ENCODE data around the gene ANKRD36.
"Not testable (repeated sequence)": the region's sequence is repeated elsewhere in the genome, so short reads cannot be mapped to it uniquely, and the experiment has no call there.

Gene ANKRD36

DNA sequence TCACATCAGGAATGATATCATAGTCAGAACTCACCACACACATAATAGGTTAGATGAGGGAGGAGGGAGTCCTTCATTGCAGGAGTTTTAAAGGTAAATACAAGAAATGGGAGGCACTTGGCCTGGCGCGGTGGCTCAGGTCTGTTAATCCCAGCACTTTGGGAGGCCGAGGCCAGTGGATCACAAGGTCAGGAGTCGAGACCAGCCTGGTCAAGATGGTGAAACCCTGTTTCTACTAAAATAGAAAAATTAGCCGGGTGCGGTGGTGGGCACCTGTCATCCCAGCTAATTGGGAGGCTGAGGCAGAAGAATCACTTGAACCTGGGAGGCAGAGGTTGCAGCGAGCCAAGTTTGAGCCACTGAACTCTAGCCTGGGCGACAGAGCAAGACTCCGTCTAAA, 1.7 kb upstream of the ANKRD36 start:
- intact Hi-C loops (cut with DNase I), result loop anchor here (5.0 kb wide), 3 partner anchors 99 to 254 kb away; partner anchors contain the start of gene ANKRD39

DNA sequence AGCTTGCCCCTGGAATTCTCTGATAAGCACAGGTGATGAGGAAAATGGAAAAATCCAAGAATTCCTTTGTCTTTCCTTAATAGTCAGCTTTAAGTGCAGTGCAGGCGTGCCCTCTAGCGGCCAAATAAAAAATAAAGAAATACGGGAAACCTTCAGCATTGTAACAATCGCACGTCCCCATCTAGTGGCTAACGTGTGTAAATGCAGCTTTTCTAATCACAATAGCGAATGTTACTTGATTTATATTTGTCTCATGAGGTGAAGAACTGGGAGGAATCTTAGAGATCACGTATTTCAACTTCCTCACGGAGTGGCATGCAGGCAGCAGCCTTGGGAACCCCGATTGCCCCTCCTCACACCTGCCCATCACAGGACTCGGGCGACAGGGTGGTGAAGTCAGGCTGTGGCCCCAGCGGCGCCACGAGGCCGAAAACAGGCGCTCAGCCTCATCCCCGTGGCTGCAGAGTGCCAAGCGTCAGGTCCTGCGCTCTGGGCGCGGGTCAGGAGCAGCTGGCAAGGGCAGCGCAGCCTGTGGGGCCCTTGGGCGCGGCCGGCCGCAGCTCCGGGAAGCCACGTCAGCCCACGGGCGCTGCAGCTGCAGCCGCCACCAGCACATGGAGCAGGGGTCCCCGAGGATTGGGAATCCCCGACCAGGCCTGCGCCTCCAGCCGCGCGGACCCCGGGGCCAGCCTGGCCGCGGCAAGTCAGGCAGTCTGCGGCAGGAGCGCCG, 468 bp upstream of the ANKRD36 start:
- peak in 8 of 10 donors; percentile 36 to 87 (median 65) for DNase-seq
- intact Hi-C loops (cut with DNase I), result loop anchor here (5.0 kb wide), 3 partner anchors 100 to 255 kb away; partner anchors contain the start of gene ANKRD39

More for the DNA sequence above, 1.7 kb upstream of the ANKRD36 start:
- peak in 3 of 10 donors; percentile 40 to 75 (median 57) for DNase-seq

- peak in 2 of 10 donors; percentile 58 to 76 for DNase-seq
- intact Hi-C loops (cut with DNase I), result loop anchor here (5.0 kb wide), 3 partner anchors 102 to 257 kb away; partner anchors contain the start of gene ANKRD39
Observed at GRCh38 chr2:97113882-97114255, 916 bp downstream of the ANKRD36 start.

- intact Hi-C loops (cut with DNase I); DNase-seq: not testable (repeated sequence)
Observed at GRCh38 chr2:97129090-97129489, 16.1 kb downstream of the ANKRD36 start.

- DNase-seq; intact Hi-C loops (cut with DNase I): not testable (repeated sequence)
Observed at GRCh38 chr2:97144016-97144415, 31.1 kb downstream of the ANKRD36 start.

- DNase-seq; intact Hi-C loops (cut with DNase I): not testable (repeated sequence)
Observed at GRCh38 chr2:97166548-97166947, 53.6 kb downstream of the ANKRD36 start.

DNA sequence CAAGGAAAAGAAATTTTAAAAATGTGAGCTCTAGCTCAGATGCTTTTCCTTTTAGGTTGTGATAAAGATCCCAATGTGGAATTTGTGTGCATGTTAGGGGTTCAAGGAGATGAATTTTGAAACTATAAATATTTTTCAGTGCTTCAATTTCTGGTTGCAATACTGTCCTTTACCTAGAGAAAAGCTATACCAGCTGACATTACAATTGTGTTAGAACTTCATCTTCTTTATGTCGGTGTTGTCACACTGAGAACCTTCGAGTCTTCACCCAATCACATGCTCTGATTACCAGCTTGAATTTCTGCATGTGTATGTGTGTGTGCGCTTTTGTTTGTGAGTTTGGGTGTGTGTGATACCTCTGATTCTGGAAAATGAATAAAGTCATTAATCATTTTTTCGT, 55.0 kb downstream of the ANKRD36 start:
- DNase-seq; intact Hi-C loops (cut with DNase I): not testable (repeated sequence)

GRCh38 chr2:97168583-97168982, 55.6 kb downstream of the ANKRD36 start:
- DNase-seq; intact Hi-C loops (cut with DNase I): not testable (repeated sequence)

- DNase-seq; intact Hi-C loops (cut with DNase I): not testable (repeated sequence)
Observed at GRCh38 chr2:97180391-97180790, 67.4 kb downstream of the ANKRD36 start.

DNA sequence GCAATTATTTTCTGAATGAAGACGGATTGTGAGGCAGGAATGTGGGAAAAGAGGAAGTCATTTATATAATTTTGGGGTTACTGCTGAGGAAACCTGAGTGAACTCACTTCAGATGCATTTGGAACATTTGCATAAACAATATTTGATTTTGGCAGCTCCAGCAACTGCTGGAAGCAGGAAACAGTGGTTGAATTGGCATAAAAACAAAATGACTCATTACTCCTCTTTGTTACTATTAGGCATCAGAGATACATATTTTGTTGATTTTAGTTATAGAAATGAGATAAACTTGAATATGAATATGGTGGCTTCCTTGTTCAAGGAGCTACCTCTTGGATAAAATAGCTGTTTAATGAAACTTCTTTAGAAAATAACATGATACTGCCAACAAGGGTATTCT, 82.4 kb downstream of the ANKRD36 start:
- intact Hi-C loops (cut with DNase I), result not testable (repeated sequence)

GRCh38 chr2:97197251-97197650, 84.3 kb downstream of the ANKRD36 start:
- intact Hi-C loops (cut with DNase I); DNase-seq: not testable (repeated sequence)

More for the DNA sequence above, 82.4 kb downstream of the ANKRD36 start:
- not testable (repeated sequence) for DNase-seq

DNA sequence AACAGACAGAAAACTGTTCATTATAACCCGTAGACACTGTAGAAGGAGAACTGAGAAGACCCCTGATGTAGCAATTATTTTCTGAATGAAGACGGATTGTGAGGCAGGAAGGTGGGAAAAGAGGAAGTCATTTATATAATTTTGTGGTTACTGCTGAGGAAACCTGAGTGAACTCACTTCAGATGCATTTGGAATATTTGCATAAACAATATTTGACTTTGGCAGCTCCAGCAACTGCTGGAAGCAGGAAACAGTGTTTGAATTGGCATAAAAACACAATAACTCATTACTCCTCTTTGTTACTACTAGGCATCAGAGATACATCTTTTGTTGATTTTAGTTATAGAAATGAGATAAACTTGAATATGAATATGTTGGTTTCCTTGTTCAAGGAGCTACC, 87.9 kb downstream of the ANKRD36 start:
- intact Hi-C loops (cut with DNase I); DNase-seq: not testable (repeated sequence)

DNA sequence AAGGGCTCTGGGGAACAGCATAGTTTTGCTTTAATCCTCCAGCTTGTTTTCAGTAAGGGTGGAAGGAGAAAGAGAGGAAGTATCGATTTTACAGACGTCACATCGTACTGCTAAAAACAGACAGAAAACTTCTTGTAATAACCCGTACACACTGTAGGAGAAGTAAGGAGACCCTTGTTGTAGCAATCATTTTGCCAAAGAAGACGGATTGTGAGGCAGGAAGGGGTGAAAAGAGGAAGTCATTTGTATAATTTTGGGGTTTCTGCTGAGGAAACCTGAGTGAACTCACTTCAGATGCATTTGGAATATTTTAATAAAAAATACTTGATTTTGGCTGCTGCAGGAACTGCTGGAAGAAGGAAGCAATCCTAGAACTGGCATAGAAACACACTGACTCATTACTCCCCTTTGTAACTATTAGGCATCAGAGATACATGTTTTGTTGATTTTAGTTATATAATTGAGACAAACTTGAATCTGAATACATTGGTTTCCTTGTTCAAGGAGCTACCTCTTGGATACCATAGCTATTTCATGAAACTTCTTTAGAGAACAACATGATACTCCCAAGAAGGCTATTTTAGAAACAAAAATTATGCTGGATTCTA, 89.8 kb downstream of the ANKRD36 start:
- intact Hi-C loops (cut with DNase I); DNase-seq: not testable (repeated sequence)

- intact Hi-C loops (cut with DNase I), result no loop called here
- DNase-seq, result no peak
Observed at GRCh38 chr2:97210325-97210724, 97.4 kb downstream of the ANKRD36 start.

GRCh38 chr2:97215025-97215424, 102.1 kb downstream of the ANKRD36 start:
- intact Hi-C loops (cut with DNase I); DNase-seq: not testable (repeated sequence)

DNA sequence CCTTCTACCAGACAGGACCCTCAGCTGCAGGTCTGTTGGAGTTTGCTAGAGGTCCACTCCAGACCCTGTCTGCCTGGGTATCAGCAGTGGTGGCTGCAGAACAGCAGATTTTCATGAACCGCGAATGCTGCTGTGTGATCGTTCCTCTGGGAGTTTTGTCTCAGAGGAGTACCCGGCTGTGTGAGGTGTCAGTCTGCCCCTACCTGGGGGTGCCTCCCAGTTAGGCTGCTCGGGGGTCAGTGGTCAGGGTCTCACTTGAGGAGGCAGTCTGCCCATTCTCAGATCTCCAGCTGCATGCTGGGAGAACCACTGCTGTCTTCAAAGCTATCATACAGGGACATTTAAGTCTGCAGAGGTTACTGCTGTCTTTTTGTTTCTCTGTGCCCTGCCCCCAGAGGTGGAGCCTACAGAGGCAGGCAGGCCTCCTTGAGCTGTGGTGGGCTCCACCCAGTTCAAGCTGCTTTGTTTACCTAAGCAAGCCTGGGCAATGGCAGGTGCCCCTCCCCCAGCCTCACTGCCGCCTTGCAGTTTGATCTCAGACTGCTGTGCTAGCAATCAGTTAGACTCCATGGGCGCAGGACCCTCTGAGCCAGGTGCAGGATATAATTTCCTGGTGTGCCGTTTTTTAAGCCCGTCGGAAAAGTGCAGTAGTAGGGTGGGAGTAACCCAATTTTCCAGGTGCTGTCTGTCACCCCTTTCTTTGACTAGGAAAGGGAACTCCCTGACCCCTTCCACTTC, 118.1 kb downstream of the ANKRD36 start:
- intact Hi-C loops (cut with DNase I), result not testable (repeated sequence)
- peak in 4 of 10 donors; percentile 11 to 62 (median 26) for DNase-seq

GRCh38 chr2:97232981-97233380, 120.0 kb downstream of the ANKRD36 start:
- intact Hi-C loops (cut with DNase I); DNase-seq: not testable (repeated sequence)

DNA sequence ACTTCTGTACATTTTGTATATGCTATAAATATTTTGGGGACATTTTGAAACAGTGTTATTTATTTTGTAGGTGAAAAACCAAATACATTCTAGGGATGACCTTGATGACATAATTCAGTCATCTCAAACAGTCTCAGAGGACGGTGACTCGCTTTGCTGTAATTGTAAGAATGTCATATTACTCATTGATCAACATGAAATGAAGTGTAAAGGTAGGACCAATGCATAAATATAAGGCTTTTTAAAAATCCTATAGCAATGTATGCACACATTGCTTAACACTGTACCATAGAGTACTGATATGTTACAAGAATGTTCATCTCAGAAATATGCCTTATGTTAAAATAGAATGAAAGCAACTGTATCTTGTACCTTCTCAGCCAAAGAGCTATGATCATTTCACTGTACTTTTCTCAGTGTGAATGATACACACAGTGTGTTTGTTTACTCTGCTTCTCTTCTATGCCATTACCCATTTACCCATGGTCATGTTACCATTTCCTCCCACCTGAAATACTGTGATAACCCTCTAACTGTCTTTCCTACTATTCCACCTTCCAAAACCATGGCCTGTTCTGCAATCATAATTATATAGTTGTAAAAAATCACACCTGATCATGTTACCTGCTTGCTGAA, 120.8 kb downstream of the ANKRD36 start:
- intact Hi-C loops (cut with DNase I); DNase-seq: not testable (repeated sequence)

DNA sequence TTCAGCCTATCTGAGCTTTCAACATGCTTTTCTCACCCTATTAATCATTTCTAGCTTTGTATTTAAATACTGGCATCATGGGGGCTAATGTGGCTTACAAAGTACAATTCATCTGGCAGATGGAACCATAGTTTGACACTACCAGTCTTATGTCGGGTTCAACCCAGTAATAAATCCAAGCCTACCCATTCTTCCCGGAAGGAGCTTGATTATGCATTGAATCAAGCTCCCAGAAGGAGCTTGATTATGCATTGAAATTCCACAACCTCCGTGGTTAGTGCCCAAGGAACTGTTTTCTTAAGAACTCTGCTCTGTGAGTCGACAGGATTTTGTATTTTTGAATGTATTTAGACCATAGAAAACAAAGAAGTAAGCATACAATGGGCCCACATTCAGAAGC, 148.2 kb downstream of the ANKRD36 start:
- intact Hi-C loops (cut with DNase I); DNase-seq: not testable (repeated sequence)

- intact Hi-C loops (cut with DNase I), result not testable (repeated sequence)
- DNase-seq, result peak in 3 of 10 donors; percentile 39 to 57 (median 39)
Observed at GRCh38 chr2:97266449-97266848, 153.5 kb downstream of the ANKRD36 start.
